ENCODE measurements around the gene ILKAP. TPM values are rescaled to one million over a fixed set of nuclear protein-coding genes. Genes with fewer than 3 reads are reported as not detected.
A peak's percentile ranks its signal among the peaks of the same experiment; 100 is the strongest.

The ILKAP gene
- polyA plus RNA-seq, 1 donor from 2014 or later = 78.5 TPM

DNA sequence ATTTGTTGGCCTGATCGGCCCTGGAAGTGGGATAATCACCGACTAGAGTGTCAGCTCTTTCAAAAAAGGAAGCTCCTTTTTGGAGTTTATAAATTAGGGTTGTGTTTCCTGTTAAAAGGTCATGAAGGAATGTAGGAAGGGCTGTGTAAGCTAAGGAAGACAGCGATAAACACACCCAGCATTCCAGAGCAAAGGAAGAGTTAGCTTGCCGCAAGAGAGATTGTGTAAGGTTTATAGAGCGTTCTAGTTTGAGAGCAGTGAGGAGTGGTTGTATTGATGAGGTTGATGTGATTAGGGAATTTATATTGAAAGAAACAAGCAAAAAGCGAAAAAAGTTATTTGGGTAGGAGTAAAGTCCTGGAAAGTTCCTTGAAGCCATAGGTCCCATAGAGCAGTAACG, 3.5 kb upstream of the ILKAP start:
- no peak overlapping the region for H3K4me2 ChIP-seq (ENCODE audit: low read length)
- no peaks in the 10 kb centered on the region for H3F3A ChIP-seq (ENCODE audit: insufficient read depth, low read length, poor library complexity, severe bottlenecking)
- no peak overlapping the region for H3K27ac ChIP-seq (ENCODE audit: low read length)
- H3K79me2 ChIP-seq (replicated peaks; ENCODE audit: insufficient read depth, low read length) = peaks cover 10% of the 10 kb centered on the region
- H2AFZ ChIP-seq (ENCODE audit: low read depth, low read length) = no peak overlapping the region
- no peaks in the 10 kb centered on the region for H3K27me3 ChIP-seq (ENCODE audit: insufficient read depth, low read depth, low read length)
- no peak overlapping the region for H3K4me3 ChIP-seq (ENCODE audit: low read length)
- no peaks in the 10 kb centered on the region for H3K9me2 ChIP-seq (ENCODE audit: insufficient read depth, low read length)
- no peaks in the 10 kb centered on the region for H4K20me1 ChIP-seq (ENCODE audit: insufficient read depth)
- no peaks in the 10 kb centered on the region for H3K36me3 ChIP-seq (ENCODE audit: insufficient read depth, low read length)
- no peak for TF ChIP-seq EP300 (conservative IDR thresholded peaks at IDR 0.05; ENCODE audit: poor library complexity, severe bottlenecking)
- TF ChIP-seq SMC3 (conservative IDR thresholded peaks at IDR 0.05; ENCODE audit: poor library complexity) = no peak
- TF ChIP-seq MXI1 (conservative IDR thresholded peaks at IDR 0.05; ENCODE audit: poor library complexity, severe bottlenecking) = no peak
- TF ChIP-seq REST (IDR thresholded peaks at IDR 0.05; ENCODE audit: borderline replicate concordance) = no peak
- TF ChIP-seq POLR2AphosphoS5 (IDR thresholded peaks at IDR 0.05) = no peak
- TF ChIP-seq RAD21 (conservative IDR thresholded peaks at IDR 0.05) = no peak
- TF ChIP-seq TAF1 (IDR thresholded peaks at IDR 0.05; ENCODE audit: low read depth) = no peak
- TF ChIP-seq CTCF (IDR thresholded peaks at IDR 0.05; ENCODE audit: poor library complexity, severe bottlenecking) = no peak
- TF ChIP-seq EZH2 (IDR thresholded peaks at IDR 0.05; ENCODE audit: borderline replicate concordance, insufficient read depth, low read length, poor library complexity, severe bottlenecking) = no peak
- no peak overlapping the region for H3K9ac ChIP-seq (ENCODE audit: low read length)
- H3K9me3 ChIP-seq (ENCODE audit: low read length) = no peaks in the 10 kb centered on the region

DNA sequence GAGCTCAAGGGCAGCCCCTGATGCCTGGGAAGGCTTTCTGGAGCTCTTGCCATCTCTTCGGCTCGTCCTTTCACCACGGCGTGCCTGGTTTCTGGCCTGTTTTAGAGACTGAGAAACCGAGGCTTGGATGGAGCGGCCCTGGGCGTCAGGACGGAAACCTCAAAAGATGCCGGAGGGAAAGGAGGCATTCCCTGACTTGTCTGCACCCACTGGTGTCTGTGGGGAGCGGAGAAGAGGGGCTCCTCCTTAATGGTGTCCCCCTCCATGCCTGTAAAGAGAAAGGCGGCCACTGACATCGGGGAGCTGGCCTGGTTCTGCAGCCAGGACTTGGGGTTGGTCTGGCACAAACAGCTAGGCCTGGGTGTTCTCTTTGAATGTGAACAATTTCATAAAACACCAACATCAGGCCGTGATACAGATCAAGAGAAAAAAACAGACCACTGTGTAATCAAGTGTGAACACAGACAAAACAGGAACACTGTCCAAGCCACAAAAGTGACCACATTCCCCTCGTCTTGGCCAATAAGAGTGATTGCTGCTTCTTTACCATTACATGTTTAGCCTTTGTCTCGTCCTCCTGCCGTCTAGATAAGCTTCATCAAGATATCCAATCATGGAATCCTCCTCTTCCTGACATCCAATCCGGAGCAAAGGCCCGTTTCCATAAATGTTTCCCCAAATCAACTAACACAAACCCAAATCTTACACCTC, 633 bp upstream of the ILKAP start:
- H2AFZ ChIP-seq (ENCODE audit: low read depth, low read length) = peak overlapping the region; percentile 98
- H3K9me3 ChIP-seq (ENCODE audit: low read length) = no peaks in the 10 kb centered on the region
- H3K9ac ChIP-seq (ENCODE audit: low read length) = peak overlapping the region; percentile 72
- H3K4me3 ChIP-seq (ENCODE audit: low read length) = peak overlapping the region; percentile 66
- H3K36me3 ChIP-seq (ENCODE audit: insufficient read depth, low read length) = no peaks in the 10 kb centered on the region
- peak overlapping the region; percentile 70 for H3K27ac ChIP-seq (ENCODE audit: low read length)
- H3K9me2 ChIP-seq (ENCODE audit: insufficient read depth, low read length) = no peaks in the 10 kb centered on the region
- H4K20me1 ChIP-seq (ENCODE audit: insufficient read depth) = peaks cover 3% of the 10 kb centered on the region
- no peaks in the 10 kb centered on the region for H3K27me3 ChIP-seq (ENCODE audit: insufficient read depth, low read depth, low read length)
- no peak overlapping the region for H3K4me2 ChIP-seq (ENCODE audit: low read length)
- H3F3A ChIP-seq (ENCODE audit: insufficient read depth, low read length, poor library complexity, severe bottlenecking) = no peaks in the 10 kb centered on the region
- TF ChIP-seq TAF1 (IDR thresholded peaks at IDR 0.05; ENCODE audit: low read depth) (peak; percentile 15), RAD21 (conservative IDR thresholded peaks at IDR 0.05) (no peak)
- H3K79me2 ChIP-seq (replicated peaks; ENCODE audit: insufficient read depth, low read length) = peaks cover 39% of the 10 kb centered on the region
